WERI-Rb-1 (cell line): ENCODE measurements around the gene SASH1.

Experiments
- DNase-seq: peaks from one replicate; pipeline ENCODE4 v3.0.0-alpha.2; 2020
- H3K27ac ChIP-seq: fragments of 250-450 bp; sonication (Bioruptor Pico); 2 replicates; pipeline ENCODE4 v1.5.1; 2020; ENCODE audit warnings: mild to moderate bottlenecking, moderate library complexity
- H3K27me3 ChIP-seq: fragments of 250-450 bp; sonication (Bioruptor Pico); 2 replicates; pipeline ENCODE4 v1.5.1; 2021; ENCODE audit warnings: mild to moderate bottlenecking, low read depth, moderate library complexity; ENCODE audit not compliant: insufficient read depth, severe bottlenecking
- H3K36me3 ChIP-seq: fragments of 250-450 bp; sonication (Bioruptor Pico); 2 replicates; pipeline ENCODE4 v1.5.1; 2020; ENCODE audit warnings: mild to moderate bottlenecking, moderate library complexity
- H3K4me3 ChIP-seq: 2 replicates; pipeline ENCODE4 v1.5.1; 2011; ENCODE audit warnings: low read depth, mild to moderate bottlenecking, control low read depth, low read length
- H3K9me3 ChIP-seq: fragments of 250-450 bp; sonication (Bioruptor Pico); 2 replicates; pipeline ENCODE4 v1.5.1; 2021; ENCODE audit warnings: mild to moderate bottlenecking, moderate library complexity; ENCODE audit not compliant: severe bottlenecking
- TF ChIP-seq, protein P1 (sequence below): IDR thresholded peaks from 2 replicates; pipeline ENCODE4 v1.5.1; 2011; ENCODE audit warnings: low read depth, mild to moderate bottlenecking, control low read depth, inconsistent platforms, low read length

The SASH1 gene

DNA sequence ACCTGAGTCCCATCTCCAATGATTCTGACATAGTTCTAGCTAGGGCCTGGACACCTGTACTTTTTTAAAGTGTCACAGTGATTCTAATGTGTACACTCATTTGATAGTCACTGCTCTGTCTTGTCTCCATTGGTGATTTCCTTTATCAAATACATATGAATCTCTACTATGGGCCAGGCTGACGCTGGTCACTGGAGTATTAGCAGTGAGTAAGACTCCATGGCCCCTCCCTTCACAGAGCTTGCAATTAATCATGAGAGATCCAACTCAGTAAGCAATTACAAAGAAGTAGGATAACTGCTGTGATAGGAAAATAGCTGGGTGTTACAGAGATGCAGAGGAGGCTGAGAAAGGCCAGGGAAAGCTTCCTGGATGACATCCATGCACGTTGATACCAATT lies 19.3 kb upstream of the SASH1 start:
- Histone ChIP-seq H3K36me3 (no peaks in the 10 kb centered on the region), H3K4me3 (no peak overlapping the region), H3K27ac (no peak overlapping the region), H3K27me3 (no peaks in the 10 kb centered on the region), H3K9me3 (no peaks in the 10 kb centered on the region)
- DNase-seq: peak; percentile 15
- TF ChIP-seq, protein P1, sequence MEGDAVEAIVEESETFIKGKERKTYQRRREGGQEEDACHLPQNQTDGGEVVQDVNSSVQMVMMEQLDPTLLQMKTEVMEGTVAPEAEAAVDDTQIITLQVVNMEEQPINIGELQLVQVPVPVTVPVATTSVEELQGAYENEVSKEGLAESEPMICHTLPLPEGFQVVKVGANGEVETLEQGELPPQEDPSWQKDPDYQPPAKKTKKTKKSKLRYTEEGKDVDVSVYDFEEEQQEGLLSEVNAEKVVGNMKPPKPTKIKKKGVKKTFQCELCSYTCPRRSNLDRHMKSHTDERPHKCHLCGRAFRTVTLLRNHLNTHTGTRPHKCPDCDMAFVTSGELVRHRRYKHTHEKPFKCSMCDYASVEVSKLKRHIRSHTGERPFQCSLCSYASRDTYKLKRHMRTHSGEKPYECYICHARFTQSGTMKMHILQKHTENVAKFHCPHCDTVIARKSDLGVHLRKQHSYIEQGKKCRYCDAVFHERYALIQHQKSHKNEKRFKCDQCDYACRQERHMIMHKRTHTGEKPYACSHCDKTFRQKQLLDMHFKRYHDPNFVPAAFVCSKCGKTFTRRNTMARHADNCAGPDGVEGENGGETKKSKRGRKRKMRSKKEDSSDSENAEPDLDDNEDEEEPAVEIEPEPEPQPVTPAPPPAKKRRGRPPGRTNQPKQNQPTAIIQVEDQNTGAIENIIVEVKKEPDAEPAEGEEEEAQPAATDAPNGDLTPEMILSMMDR: no peak

DNA sequence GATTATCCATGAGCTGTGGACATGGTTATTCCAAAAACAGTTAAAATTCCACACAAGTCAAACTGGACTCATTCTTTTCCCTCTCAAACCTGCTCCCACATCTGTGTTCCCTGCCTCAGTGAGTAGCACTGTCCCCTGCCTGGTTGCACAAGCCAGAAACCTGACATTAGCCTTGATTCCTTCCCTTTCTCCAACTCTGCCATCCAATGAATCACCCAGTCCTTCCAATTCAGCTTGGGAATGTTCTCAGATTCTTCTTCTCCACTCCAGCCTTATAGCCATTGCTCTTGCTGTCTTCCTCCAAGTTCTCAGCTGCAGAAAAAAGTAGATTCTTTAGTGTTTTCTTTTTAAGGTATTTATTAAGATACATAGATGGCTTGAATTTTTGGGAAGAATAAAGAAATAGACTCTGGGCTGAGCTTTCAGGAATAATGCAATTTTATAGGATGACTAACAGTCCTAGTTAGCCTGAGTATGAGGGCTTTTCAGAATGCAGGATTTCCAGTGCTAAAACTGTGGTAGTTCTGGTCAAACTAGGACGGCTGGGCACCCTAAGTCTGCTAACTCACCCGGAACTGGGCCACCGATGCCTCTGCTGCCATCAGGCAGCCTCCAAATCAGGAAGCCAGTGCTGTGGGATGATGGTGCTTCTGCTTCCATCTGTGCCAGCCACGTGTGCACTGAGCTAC lies 18.2 kb upstream of the SASH1 start:
- Histone ChIP-seq H3K4me3 (no peak overlapping the region), H3K27ac (no peak overlapping the region), H3K27me3 (no peaks in the 10 kb centered on the region), H3K9me3 (no peaks in the 10 kb centered on the region), H3K36me3 (no peaks in the 10 kb centered on the region)
- TF ChIP-seq, protein P1: no peak
- no peak for DNase-seq

DNA sequence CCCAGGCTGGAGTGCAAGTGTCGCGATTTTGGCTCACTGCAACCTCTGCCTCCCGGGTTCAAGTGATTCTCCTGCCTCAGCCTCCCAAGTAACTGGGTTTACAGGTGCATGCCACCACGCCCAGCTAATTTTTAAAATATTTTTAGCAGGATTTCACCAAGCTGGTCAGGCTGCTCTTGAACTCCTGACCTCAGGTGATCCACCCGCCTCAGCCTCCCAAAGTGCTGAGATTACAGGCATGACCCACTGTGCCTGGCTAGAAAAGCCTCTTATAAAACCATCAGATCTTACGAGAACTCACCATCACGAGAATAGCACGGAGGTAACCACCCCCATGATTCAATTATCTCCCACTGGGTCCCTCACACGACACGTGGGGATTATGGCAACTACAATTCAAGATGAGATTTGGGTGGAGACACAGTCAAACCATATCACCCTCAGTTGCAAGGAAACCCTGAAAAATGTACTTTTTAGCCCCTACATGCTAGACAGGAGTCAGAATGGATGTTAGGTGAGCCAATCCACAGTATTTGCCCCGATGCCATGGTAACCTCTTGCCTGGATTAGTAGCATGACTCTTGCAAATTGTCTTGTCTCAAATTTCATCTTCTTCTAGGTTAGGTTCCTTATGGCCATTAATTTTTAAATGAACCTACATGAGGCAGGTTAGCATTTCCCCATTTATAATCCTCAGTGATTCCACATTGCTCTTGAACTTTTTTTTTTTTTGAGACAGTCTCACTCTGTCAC lies 17.1 kb upstream of the SASH1 start:
- Histone ChIP-seq H3K36me3 (no peaks in the 10 kb centered on the region), H3K4me3 (no peak overlapping the region), H3K27ac (no peak overlapping the region), H3K9me3 (no peaks in the 10 kb centered on the region), H3K27me3 (no peaks in the 10 kb centered on the region)
- peak; percentile 20 for DNase-seq
- TF ChIP-seq, protein P1: no peak

DNA sequence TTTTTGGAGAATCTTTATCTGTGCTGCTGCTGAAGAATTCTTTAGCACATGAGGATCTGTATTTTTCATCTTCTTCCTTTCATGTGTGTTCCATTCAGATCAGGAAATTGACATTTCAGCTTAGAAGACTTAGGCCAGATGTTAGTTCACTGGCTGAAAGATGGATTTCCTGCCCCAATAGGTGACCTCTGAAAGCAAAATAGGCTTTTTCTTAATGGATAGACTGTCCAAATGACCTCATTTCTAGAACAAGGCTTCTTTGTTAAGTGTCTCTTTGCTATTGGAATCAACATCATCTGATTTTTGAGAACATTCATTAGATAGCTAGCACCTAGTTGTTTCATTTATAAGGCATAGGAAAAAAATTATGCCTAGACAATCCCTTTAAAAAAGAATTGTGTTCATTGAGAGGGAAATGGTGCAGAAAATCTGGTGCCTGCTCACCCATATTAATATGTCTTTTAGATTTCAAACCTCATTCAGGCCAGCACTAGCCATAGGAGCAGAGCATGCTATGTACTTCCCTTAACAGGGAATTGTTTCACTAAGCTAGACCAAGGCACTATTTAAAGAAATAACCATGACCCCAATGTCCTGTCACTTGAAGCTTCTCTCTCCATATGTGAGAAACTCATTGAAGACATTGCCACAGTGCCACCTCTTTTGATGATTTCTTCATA lies 13.6 kb upstream of the SASH1 start:
- TF ChIP-seq, protein P1: no peak
- no peaks in the 10 kb centered on the region for H3K36me3 ChIP-seq
- no peak overlapping the region for H3K4me3 ChIP-seq
- H3K9me3 ChIP-seq: no peaks in the 10 kb centered on the region
- DNase-seq: no peak
- H3K27ac ChIP-seq: no peak overlapping the region
- no peaks in the 10 kb centered on the region for H3K27me3 ChIP-seq

DNA sequence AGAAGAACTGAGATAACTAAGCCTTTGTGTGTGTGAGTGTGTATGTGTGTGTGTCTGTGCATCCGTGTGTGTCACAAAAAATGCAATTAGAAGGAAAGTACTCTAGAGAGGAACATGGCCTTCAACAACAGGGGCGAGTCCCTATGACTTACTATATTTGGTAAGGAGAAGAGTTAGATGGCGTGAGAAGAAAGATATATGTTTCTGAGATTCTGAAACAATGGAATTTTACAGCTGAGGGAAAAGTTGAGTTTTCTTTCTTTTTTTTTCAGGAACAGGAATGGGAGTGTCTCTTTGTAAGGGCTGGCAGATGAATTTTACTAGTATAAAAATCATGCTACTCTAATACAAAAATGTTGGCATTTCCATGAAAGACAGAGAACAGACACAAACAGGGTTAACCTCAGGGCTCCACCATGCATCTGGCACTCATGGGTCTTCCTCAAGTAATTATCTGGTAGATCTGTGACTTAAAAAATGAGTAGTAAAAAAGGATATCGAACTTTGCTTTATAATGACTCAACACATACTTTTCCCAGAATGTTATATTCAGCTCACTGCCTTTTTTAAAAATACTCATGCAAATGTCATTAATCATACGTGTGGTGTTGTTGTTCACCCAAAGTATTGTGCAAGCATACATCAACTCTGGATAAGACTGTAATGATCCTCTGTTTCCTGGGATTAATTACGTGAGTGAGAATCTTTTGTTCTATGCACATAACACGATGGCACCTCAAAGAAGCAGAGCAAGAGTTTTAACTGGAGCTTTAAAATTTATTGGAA lies 12.8 kb upstream of the SASH1 start:
- Histone ChIP-seq H3K4me3 (no peak overlapping the region), H3K27ac (no peak overlapping the region), H3K27me3 (no peaks in the 10 kb centered on the region), H3K9me3 (no peaks in the 10 kb centered on the region), H3K36me3 (no peaks in the 10 kb centered on the region)
- TF ChIP-seq, protein P1: no peak
- DNase-seq: no peak
